BLaER1 treated with 17β-estradiol and CSF1 and Interleukin-3, amounts not matched to agents 10 nM and 100 nM (cell line): ENCODE results near the gene IMPG1.

ENCODE experiments used
- H3K27ac ChIP-seq, 11 experiments: shearing (Covaris generic); formaldehyde crosslinking; 2 replicates each; pipeline ENCODE4 v1.8.1; 2022
- H3K27me3 ChIP-seq, 11 experiments: shearing (Covaris generic); formaldehyde crosslinking; 2 replicates each; pipeline ENCODE4 v1.8.1; 2022
- H3K36me3 ChIP-seq, 11 experiments: shearing (Covaris generic); formaldehyde crosslinking; 2 replicates each; pipeline ENCODE4 v1.8.1; 2022
- H3K4me1 ChIP-seq, 10 experiments: shearing (Covaris generic); formaldehyde crosslinking; 2 replicates each; pipeline ENCODE4 v1.8.1; 2022
- H3K4me2 ChIP-seq, 11 experiments: shearing (Covaris generic); formaldehyde crosslinking; 2 replicates each; pipeline ENCODE4 v1.8.1; 2022
- H3K4me3 ChIP-seq, 10 experiments: shearing (Covaris generic); formaldehyde crosslinking; 2 replicates each; pipeline ENCODE4 v1.8.1; 2022
- H3K9ac ChIP-seq, 11 experiments: shearing (Covaris generic); formaldehyde crosslinking; 2 replicates each; pipeline ENCODE4 v1.8.1; 2022
- H3K9me3 ChIP-seq, 11 experiments: shearing (Covaris generic); formaldehyde crosslinking; replicated peaks in 1 of 11; 2 replicates each; pipeline ENCODE4 v1.8.1; 2022
- H4K20me1 ChIP-seq, 11 experiments: shearing (Covaris generic); formaldehyde crosslinking; 2 replicates each; pipeline ENCODE4 v1.8.1; 2022
- Cebpa-rat ChIP-seq, 11 experiments: shearing (Covaris generic); IDR thresholded peaks; 2 replicates each; pipeline ENCODE4 v1.8.1; 2022

IMPG1 gene

DNA sequence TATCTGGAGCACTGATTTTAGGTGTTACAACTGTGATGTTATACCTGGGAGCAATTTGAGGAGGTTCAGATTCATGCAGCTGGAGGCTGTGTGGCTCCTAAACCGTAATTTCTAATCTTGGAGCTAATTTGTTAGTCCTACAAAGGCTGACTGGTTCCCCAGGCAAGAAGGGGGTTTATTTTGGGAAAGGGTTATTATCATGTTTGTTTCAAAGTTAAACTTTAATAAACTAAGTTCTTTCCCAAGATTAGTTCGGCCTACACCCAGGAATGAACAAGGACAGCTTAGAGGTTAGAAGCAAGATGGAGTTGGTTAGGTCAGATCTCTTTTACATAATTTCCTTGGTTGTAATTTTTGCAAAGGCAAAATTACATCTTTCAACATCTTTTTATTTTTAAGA lies 187.6 kb downstream of the IMPG1 start:
- Histone ChIP-seq H3K27ac (no peak overlapping the region), H3K4me1 (no peaks in the 10 kb centered on the region), H3K9ac (no peak overlapping the region), H3K9me3 (no peaks in the 10 kb centered on the region), H3K4me3 (no peak overlapping the region), H4K20me1 (no peaks in the 10 kb centered on the region), H3K36me3 (no peaks in the 10 kb centered on the region), H3K27me3 (no peaks in the 10 kb centered on the region), H3K4me2 (no peak overlapping the region)
- no peak for TF ChIP-seq Cebpa-rat (IDR thresholded peaks at IDR 0.05)

GRCh38 chr6:75882734-75883133 lies 189.7 kb downstream of the IMPG1 start:
- TF ChIP-seq Cebpa-rat (IDR thresholded peaks at IDR 0.05): no peak
- Histone ChIP-seq H3K9me3 (no peaks in the 10 kb centered on the region), H3K4me1 (no peaks in the 10 kb centered on the region), H3K27me3 (no peaks in the 10 kb centered on the region), H3K4me3 (no peak overlapping the region), H4K20me1 (no peaks in the 10 kb centered on the region), H3K4me2 (no peak overlapping the region), H3K9ac (no peak overlapping the region), H3K36me3 (no peaks in the 10 kb centered on the region), H3K27ac (no peak overlapping the region)

GRCh38 chr6:75880305-75880704 lies 192.2 kb downstream of the IMPG1 start:
- H3K9ac ChIP-seq: no peak overlapping the region
- H3K36me3 ChIP-seq: no peaks in the 10 kb centered on the region
- H4K20me1 ChIP-seq: no peaks in the 10 kb centered on the region
- H3K4me1 ChIP-seq: no peaks in the 10 kb centered on the region
- no peak overlapping the region for H3K4me2 ChIP-seq
- no peak for TF ChIP-seq Cebpa-rat (IDR thresholded peaks at IDR 0.05)
- H3K27me3 ChIP-seq: no peaks in the 10 kb centered on the region; a peak in 1 of 22 replicates
- no peak overlapping the region for H3K27ac ChIP-seq
- H3K9me3 ChIP-seq: no peaks in the 10 kb centered on the region
- H3K4me3 ChIP-seq: no peak overlapping the region

DNA sequence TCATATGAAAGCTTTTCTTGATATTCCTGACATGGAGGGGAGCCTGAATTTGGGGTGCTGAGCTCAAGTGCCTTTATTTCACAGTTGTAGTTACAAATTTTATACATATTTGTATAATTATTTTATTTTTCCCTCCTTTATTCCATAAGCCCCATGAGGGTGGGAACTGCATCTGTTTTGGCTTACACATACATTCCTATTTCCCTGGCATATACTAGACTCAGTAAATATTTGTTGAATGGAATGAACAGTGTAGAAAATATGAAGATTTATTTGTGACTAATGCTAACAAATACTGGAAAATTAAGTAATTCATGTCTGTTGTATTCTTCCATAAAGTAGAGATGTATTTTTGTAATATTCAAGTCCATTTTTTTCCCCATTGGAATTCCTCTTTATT lies 196.3 kb downstream of the IMPG1 start:
- no peak for TF ChIP-seq Cebpa-rat (IDR thresholded peaks at IDR 0.05)
- H3K27me3 ChIP-seq: no peaks in the 10 kb centered on the region; a peak in 1 of 22 replicates
- no peaks in the 10 kb centered on the region for H3K4me1 ChIP-seq
- H4K20me1 ChIP-seq: no peaks in the 10 kb centered on the region
- H3K27ac ChIP-seq: no peak overlapping the region
- no peak overlapping the region for H3K9ac ChIP-seq
- no peaks in the 10 kb centered on the region for H3K36me3 ChIP-seq
- H3K9me3 ChIP-seq: no peaks in the 10 kb centered on the region
- no peak overlapping the region for H3K4me2 ChIP-seq
- no peak overlapping the region for H3K4me3 ChIP-seq

DNA sequence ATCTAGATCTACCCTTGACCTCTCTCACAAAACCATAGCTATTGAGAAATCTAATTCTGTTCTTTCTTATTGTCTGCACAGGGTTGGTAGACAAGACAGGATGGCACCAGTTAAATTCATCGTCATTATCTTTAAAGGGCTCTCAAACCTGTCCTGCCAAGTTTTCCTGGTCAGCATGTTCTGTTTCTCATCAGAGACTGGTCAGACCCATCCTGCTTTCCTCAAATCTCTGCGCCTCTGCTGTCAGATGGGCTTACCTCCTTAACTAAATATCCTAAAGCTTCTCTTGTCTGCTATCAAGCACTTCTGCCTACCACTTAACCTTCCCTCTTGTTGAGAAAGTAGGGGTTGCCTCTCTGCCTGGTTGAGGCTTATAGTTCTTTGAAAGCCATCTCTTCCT lies 198.2 kb downstream of the IMPG1 start:
- Histone ChIP-seq H3K9ac (no peak overlapping the region), H3K4me2 (no peak overlapping the region), H3K9me3 (no peaks in the 10 kb centered on the region), H3K27ac (no peak overlapping the region), H3K36me3 (no peaks in the 10 kb centered on the region), H3K27me3 (no peaks in the 10 kb centered on the region; a peak in 1 of 22 replicates), H3K4me3 (no peak overlapping the region), H4K20me1 (no peaks in the 10 kb centered on the region), H3K4me1 (no peaks in the 10 kb centered on the region)
- TF ChIP-seq Cebpa-rat (IDR thresholded peaks at IDR 0.05): no peak
